GM12872 (cell line): ENCODE measurements around the gene SHPK.

Experiments
- TF ChIP-seq, protein P1 (sequence below): IDR thresholded peaks from 3 replicates; pipeline ENCODE4 v1.5.1; 2011; ENCODE audit warnings: low read depth, mild to moderate bottlenecking, low read length, moderate library complexity; ENCODE audit not compliant: insufficient read depth

SHPK gene

DNA sequence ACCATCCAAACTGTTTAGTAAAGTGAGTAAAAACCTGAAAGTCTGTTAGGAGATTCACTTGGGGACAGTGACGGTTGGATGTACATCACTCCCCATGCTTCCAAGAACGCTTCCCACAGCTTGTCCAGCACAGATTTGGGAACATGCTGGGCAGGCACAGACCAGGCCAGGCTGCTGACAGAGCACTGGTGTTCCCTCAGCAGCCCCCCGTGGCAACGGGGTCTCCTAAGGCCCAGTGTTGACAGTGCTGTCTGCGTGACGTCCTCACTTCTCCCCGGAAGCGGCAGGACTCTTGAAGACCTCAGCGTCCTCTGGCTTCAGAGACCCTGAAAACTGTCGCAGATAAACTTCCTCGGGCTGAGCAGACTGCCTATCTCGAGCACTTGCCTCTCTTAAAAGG lies 69.5 kb downstream of the SHPK start:
- TF ChIP-seq, protein P1, sequence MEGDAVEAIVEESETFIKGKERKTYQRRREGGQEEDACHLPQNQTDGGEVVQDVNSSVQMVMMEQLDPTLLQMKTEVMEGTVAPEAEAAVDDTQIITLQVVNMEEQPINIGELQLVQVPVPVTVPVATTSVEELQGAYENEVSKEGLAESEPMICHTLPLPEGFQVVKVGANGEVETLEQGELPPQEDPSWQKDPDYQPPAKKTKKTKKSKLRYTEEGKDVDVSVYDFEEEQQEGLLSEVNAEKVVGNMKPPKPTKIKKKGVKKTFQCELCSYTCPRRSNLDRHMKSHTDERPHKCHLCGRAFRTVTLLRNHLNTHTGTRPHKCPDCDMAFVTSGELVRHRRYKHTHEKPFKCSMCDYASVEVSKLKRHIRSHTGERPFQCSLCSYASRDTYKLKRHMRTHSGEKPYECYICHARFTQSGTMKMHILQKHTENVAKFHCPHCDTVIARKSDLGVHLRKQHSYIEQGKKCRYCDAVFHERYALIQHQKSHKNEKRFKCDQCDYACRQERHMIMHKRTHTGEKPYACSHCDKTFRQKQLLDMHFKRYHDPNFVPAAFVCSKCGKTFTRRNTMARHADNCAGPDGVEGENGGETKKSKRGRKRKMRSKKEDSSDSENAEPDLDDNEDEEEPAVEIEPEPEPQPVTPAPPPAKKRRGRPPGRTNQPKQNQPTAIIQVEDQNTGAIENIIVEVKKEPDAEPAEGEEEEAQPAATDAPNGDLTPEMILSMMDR = no peak

DNA sequence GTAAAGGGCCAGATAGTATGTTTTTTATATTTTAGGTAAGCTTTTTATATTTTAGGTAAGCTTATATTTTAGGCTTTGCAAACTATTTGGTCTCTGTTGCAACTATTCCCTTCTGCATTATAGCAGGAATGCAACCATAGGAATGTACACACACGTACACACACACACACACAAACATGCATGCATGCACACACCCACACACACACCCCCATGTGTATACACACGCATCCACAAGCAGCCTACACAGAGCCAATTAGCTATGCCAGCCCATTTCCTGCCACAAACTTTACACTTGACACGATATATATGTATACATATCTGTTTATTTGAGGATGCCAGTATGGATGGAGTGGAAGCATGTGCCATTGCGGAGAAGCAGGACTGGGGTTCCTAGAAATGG lies 70.9 kb downstream of the SHPK start:
- TF ChIP-seq, protein P1 = no peak

DNA sequence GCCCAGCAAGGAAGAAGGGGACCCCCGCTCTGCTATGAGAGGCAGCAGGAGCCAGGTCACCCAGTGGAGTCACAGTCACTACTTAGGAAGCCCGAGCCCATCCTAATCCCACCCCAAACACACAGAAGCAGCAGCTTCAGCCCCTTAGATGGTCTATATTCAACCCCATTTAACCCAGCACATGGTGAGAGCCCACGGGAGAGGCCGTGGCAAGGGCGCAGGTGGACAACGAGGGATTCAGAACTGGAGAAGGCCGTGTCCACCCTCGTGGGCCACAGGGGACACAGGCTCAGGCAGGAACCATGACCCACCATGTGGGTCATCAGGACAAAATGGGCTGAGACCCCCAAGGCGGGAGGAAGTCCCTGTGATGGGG lies 76.8 kb downstream of the SHPK start:
- TF ChIP-seq, protein P1 = no peak

DNA sequence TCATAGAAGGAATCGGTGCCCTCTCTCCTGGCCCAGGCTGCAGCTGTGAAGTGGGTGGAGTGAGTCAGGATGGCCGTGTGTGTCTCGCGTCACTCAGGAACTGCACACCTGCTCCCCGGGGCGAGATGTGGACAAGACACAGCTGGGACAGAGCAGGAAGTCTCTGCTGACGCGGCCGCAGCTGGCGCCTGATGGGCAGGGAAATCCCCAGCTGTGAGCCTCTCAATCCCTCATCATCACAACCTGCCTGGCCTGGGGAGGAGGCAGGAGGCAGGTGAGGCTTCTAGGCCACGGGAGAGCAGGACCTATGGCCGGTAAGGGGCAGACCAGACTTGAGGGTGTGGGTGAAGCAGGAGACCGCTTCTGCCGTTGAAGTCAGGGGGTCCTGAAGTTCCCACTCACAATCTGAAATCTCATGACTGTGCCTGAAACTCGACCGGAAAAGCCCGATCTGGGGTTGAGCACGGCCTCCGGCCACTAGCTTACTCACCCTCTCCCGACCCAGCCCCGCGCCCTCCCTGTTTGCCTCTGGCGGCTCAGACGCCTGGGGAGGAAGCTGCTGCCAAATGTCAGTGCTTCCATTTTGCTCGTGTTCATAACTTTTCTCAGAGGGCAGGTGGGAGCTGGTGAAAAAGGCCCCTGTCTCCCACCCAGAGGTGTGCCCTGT lies 77.3 kb downstream of the SHPK start:
- TF ChIP-seq, protein P1 = no peak
